SK-N-MC (cell line): ENCODE results near the gene GABBR2.

ENCODE experiments used
- EZH2 ChIP-seq: fragments of 200-600 bp; sonication (generic); IDR thresholded peaks from one replicate; pipeline ENCODE4 v1.6.1; 2017; ENCODE audit warnings: antibody characterized with exemption
- FOXP2 ChIP-seq: optimal IDR thresholded peaks from 2 replicates; pipeline ENCODE3; 2011; ENCODE audit warnings: mild to moderate bottlenecking, moderate library complexity; ENCODE audit not compliant: insufficient read depth; ENCODE audit errors: extremely low read length, control extremely low read depth
- POLR2AphosphoS5 ChIP-seq: IDR thresholded peaks from 2 replicates; pipeline ENCODE4 v1.6.1; 2012; ENCODE audit warnings: mild to moderate bottlenecking, low read depth, low read length, borderline replicate concordance

DNA sequence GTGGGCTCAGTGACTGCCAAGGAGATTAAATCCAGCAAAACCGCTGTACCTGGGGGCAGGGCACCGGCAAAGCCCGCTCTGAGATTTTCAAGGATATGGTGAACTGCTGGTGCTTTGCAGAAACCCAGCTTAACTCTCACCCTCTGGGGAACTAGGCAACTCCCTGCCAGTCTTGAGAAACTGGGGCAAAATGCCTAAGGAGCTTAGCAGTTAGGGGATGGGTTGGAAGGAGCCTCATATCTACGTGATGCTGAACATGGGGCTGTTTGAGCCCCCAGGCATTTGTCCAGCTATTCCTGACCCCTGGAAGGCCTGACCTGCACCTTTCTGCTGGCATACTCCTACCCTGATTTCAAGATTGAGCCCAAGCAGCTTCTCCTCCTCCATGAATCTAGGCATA is 344.6 kb downstream of the GABBR2 start:
- TF ChIP-seq EZH2 (no peak), FOXP2 (no peak), POLR2AphosphoS5 (no peak)
